Measurements from ENCODE around the gene STK39.

Gene STK39

GRCh38 chr2:168212167-168212566 lies 35.2 kb downstream of the STK39 start:
- no peak for DNase-seq
- in situ Hi-C loops (cut with MboI; ENCODE audit: low pct_unique_long_range_greater_than_20kb, low sequenced_read_pairs), result no loop called here

DNA sequence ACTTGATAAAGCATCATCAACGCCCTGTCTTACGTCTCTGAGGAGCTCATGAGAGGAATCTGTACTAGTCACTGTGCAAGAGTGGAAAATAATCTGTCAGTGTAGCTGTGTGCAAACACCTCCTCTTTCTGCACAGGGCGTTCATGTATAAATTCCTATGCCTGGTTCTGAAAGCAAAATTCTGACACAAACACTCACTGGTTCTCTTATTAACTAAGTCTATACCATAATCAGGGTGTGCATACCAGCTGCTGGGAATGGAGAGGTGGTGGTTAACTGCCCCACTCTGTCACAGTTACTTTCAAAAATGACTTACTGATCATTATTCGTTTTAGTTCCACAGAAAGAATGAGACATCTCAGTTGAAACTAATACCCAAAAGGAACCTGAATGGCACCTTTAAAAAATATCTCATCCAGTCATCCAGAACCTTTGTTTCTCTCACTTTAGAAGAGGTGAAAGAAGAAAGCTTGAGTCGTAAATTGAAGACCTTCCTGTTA lies 35.7 kb downstream of the STK39 start:
- DNase-seq, result no peak
- in situ Hi-C loops (cut with MboI; ENCODE audit: low pct_unique_long_range_greater_than_20kb, low sequenced_read_pairs), result no loop called here

GRCh38 chr2:168210895-168211570 lies 36.4 kb downstream of the STK39 start:
- in situ Hi-C loops (cut with MboI; ENCODE audit: low pct_unique_long_range_greater_than_20kb, low sequenced_read_pairs), result no loop called here
- DNase-seq, result peak; percentile 70

DNA sequence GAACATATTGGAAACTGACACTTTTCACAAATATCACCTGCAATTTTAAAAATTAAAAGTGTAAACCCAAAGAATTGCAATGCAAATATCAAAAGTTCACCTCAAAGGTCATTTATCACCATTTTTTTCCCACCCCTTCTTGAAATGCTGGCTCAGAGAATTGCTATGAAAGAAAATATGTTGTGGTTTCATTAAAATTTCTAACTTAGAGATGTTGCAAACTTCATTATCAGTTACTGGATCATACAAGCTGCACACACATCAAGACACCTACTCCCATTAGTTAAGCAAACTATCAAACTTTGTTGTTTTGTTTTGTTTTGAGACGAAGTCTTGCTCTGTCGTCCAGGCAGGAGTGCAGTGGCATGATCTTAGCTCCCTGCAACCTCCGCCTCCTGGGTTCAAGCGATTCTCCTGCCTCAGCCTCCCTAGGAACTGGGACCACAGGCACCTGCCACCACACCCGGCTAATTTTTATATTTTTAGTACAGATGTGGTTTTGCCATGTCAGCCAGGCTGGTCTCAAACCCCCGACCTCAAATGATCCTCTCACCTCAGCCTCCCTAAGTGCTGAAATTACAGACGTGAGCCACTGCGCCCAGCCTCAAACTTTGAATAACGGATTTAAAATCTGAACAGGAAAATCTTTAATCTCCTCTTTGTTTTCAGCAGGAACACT lies 37.0 kb downstream of the STK39 start:
- peak; percentile 29 for DNase-seq
- in situ Hi-C loops (cut with MboI; ENCODE audit: low pct_unique_long_range_greater_than_20kb, low sequenced_read_pairs), result no loop called here

GRCh38 chr2:168208652-168209051 lies 38.7 kb downstream of the STK39 start:
- in situ Hi-C loops (cut with MboI; ENCODE audit: low pct_unique_long_range_greater_than_20kb, low sequenced_read_pairs), result no loop called here
- no peak for DNase-seq

DNA sequence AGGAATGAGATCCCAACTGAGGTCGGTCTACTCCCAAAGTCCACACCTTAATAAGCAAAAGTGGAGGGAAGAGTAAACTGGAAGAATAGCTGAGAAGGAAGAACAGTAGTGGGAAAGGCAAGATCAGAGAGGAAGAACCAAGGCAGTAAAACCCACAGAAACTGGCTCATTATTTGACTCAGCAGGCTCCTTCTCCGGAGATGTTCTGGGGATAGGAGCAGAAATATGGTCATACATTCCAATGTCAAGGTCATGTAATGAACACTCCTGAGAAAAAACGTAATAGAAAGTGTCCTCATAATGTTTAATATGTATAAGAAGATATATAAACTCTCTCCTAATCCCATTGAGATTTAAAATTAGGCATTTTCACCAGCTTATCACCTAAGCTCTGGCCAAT lies 39.5 kb downstream of the STK39 start:
- in situ Hi-C loops (cut with MboI; ENCODE audit: low pct_unique_long_range_greater_than_20kb, low sequenced_read_pairs), result no loop called here

GRCh38 chr2:168203762-168204693 lies 43.4 kb downstream of the STK39 start:
- no peak for DNase-seq
- in situ Hi-C loops (cut with MboI; ENCODE audit: low pct_unique_long_range_greater_than_20kb, low sequenced_read_pairs), result no loop called here

More for the DNA sequence above, 39.5 kb downstream of the STK39 start:
- no peak for DNase-seq

- in situ Hi-C loops (cut with MboI; ENCODE audit: low pct_unique_long_range_greater_than_20kb, low sequenced_read_pairs), result no loop called here
- DNase-seq, result no peak
These were observed 45.7 kb downstream of the STK39 start for GRCh38 chr2:168201584-168202116.

DNA sequence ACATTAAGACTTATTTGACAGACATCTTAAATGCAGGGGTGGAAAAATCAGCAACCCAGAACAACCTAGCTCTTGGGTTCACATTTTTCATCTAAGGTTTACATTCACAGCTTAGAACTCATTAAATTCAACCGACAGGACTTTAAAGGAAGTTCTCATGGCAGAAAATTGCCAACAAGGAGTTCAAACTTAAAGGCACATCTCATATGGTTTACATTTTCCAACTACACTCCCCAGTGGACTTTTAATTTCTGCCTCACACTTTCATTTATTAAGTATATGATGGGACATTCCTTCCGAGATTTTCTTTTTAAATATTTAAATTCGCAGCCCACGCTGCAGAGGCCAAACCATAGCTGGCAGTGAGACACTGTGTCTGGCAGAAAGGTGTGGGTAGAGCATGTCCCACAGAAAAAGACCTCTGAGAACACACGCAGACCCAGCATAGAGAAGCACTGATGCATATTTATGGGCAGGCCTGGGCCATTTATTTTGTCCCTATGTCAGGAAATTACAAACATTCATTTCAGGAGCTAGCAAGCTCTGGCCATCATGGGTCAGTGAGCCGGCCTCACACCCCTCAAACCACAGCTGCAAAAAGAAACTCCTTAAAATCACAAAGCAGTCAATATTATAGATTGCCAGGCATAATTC lies 46.3 kb downstream of the STK39 start:
- no peak for DNase-seq
- in situ Hi-C loops (cut with MboI; ENCODE audit: low pct_unique_long_range_greater_than_20kb, low sequenced_read_pairs), result no loop called here

- no peak for DNase-seq
- in situ Hi-C loops (cut with MboI; ENCODE audit: low pct_unique_long_range_greater_than_20kb, low sequenced_read_pairs), result no loop called here
These were observed 48.8 kb downstream of the STK39 start for GRCh38 chr2:168198476-168199207.

DNA sequence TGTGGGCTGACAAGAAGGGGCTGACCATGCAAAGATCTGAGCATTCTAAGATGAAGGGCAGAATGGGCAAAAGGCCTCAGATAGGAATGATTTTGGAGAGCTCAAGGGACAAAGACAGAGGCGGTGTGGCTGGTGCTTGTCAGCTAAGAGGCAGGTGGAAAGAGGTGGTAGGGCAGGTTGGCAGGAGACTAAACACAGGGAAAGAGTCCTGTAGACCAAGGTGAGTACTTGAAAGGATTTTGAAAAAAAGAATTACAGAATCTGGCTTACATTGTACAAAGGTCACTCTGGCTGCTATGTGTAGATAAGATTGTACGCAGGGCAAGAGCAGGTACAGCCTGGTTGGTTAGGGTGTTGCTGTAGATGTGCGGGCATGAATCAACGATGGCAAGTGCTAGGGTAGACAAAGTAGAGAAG lies 50.6 kb downstream of the STK39 start:
- no peak for DNase-seq
- in situ Hi-C loops (cut with MboI; ENCODE audit: low pct_unique_long_range_greater_than_20kb, low sequenced_read_pairs), result no loop called here

GRCh38 chr2:168194784-168195522 lies 52.4 kb downstream of the STK39 start:
- DNase-seq, result peak; percentile 42
- in situ Hi-C loops (cut with MboI; ENCODE audit: low pct_unique_long_range_greater_than_20kb, low sequenced_read_pairs), result no loop called here

- DNase-seq, result peak; percentile 66
- in situ Hi-C loops (cut with MboI; ENCODE audit: low pct_unique_long_range_greater_than_20kb, low sequenced_read_pairs), result no loop called here
These were observed 54.4 kb downstream of the STK39 start for GRCh38 chr2:168192839-168193616.

GRCh38 chr2:168191955-168192785 lies 55.2 kb downstream of the STK39 start:
- DNase-seq, result no peak
- in situ Hi-C loops (cut with MboI; ENCODE audit: low pct_unique_long_range_greater_than_20kb, low sequenced_read_pairs), result no loop called here

DNA sequence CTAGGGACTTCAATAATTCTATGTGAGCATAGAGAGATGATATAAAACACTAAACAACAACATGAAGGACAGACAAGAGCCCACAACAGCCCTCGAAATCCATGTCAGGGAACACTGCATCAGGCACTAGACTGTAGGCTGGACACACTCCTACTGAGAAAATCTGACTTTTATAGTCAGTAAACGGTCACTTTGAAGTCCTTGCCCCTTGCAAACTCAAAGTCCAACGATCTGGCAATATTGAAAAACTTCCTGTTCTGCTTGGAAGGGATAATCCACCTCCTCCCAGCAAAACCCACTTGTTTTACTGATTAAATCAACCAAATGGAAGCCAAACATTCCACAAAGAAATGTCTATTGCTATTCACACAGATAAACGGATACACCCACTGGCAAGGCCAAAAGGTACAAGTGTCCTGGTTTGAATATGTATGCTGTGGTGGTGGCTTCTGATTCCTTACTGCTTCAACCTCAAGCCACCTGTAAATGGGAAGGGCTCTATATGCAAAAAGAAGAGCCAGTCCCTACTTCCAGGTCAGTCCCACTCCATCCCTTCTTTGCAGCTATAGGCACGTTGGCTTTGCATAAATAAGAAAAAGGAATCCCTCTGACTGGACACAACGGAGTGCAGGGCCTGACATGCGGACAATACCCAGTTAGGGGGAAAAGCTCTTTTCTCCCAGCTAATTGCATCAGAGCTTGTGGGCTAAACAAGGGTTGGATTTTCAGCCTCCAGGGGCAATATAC lies 56.6 kb downstream of the STK39 start:
- in situ Hi-C loops (cut with MboI; ENCODE audit: low pct_unique_long_range_greater_than_20kb, low sequenced_read_pairs), result no loop called here
- no peak for DNase-seq

All from KBM-7 (cell line).